ENCODE measurements around the gene CALML5.

The CALML5 gene

DNA sequence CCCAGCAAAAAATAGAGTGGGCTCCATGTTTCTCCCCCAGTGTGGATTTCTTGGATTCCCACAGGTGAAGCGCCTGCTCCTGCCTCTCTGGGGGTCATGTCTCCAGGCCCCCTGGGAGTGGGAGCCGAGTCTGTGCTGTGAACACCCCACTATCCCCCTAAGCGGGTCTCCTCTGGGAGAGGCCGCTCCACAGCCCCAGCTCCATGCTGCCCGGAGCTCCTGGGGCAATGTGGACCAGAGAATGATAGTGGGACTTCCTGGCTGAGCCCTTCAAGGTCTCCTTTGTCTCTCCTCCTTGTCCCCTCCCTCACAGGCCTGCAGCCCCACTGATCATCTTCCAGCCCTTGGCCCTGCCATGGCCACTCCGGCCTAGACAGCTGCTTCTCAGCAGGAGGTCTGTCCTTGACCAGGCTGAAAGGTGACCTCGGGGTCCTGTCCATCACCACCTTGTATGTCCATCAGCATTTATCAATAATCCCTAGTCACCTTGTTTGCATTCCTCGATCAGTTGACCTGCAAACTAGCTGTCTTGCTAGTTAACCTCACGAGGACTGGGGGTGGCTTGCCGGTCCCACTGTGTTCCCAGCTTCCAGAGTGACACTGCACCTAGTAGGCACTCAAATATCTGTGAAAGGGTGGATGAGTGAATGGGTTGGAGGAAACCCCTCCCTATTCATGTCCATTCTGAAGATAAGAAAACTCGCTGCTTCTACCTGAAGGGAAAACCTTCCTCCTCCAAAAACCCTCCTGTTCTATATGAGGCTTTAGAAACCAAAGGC is 24.6 kb upstream of the CALML5 start:
- H3K4me3 ChIP-seq (ENCODE audit: low read depth, low read length): no peak overlapping the region
- no peak for TF ChIP-seq CTCF (IDR thresholded peaks at IDR 0.05; ENCODE audit: low read depth, low read length)

- no peak overlapping the region for H3K4me3 ChIP-seq (ENCODE audit: low read depth, low read length)
- no peak for TF ChIP-seq CTCF (IDR thresholded peaks at IDR 0.05; ENCODE audit: low read depth, low read length)
Measured at GRCh38 chr10:5522913-5523560, 23.7 kb upstream of the CALML5 start.

GRCh38 chr10:5519054-5519453 is 19.7 kb upstream of the CALML5 start:
- H3K4me3 ChIP-seq (ENCODE audit: low read depth, low read length): no peak overlapping the region
- no peak for TF ChIP-seq CTCF (IDR thresholded peaks at IDR 0.05; ENCODE audit: low read depth, low read length)

- no peak for TF ChIP-seq CTCF (IDR thresholded peaks at IDR 0.05; ENCODE audit: low read depth, low read length)
- no peak overlapping the region for H3K4me3 ChIP-seq (ENCODE audit: low read depth, low read length)
Measured at GRCh38 chr10:5518143-5518542, 18.8 kb upstream of the CALML5 start.

DNA sequence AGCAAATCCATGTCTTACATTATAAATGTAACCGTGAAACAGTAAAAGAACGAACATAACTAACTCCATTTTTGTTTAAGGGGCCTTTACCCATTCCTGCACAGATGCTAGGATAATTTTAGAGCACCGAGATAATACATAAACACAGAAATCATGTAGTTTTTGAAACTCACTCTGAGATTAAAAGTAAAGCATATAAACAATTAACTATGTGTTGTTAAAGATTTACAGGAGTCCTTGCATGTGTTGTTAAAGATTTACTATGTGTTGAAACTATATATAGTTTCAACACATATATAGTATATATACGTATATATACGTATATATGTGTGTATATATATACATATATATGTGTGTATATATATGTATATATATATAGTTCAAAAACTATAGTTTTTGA is 18.2 kb upstream of the CALML5 start:
- no peak overlapping the region for H3K4me3 ChIP-seq (ENCODE audit: low read depth, low read length)

GRCh38 chr10:5515948-5516761 is 16.8 kb upstream of the CALML5 start:
- no peak for TF ChIP-seq CTCF (IDR thresholded peaks at IDR 0.05; ENCODE audit: low read depth, low read length)
- no peak overlapping the region for H3K4me3 ChIP-seq (ENCODE audit: low read depth, low read length)

More for the DNA sequence above, 18.2 kb upstream of the CALML5 start:
- no peak for TF ChIP-seq CTCF (IDR thresholded peaks at IDR 0.05; ENCODE audit: low read depth, low read length)

Data from WI38 (cell line).